ENCODE data around the gene UPK1B. TPM values are rescaled to one million over a fixed set of nuclear protein-coding genes. Genes with fewer than 3 reads are reported as not detected.

The UPK1B gene
- total and polyA plus RNA-seq, 9 of the 15 experiments (the other 6 are each of a cell fraction or from before 2014, with no cell fraction given), result 0.22 to 1.2 (median 0.51) TPM

GRCh38 chr3:119238363-119238762 lies 65.0 kb downstream of the UPK1B start:
- no peaks in the 10 kb centered on the region for H3K27me3 ChIP-seq (ENCODE audit: control insufficient read depth in 2 of 2, insufficient read depth in 2 of 2, low read length in 2 of 2)
- FAIRE-seq (no peak), ATAC-seq (no peak), DNase-seq (ENCODE audit: extremely low read depth in 1 of 4, low spot score in 3 of 4) (no peak)
- H3K36me3 ChIP-seq (ENCODE audit: control insufficient read depth, insufficient read depth, low read length), result peaks cover 21% of the 10 kb centered on the region; the same call in 2 of the 3 replicates
- ChIA-PET CTCF (ENCODE audit: low intra/inter-chr PET ratio) (no interaction called here), POLR2A (interaction anchor here (0.7 kb wide), 1 partner anchor 167 kb away, joined by 4 read pairs; no protein-coding TSS in a partner anchor)
- peaks cover 29% of the 10 kb centered on the region for H3K79me2 ChIP-seq (ENCODE audit: control insufficient read depth, insufficient read depth, low read length)
- H3K9ac ChIP-seq (ENCODE audit: insufficient read depth in 1 of 2, low read depth in 2 of 2, low read length in 2 of 2), result no peak overlapping the region
- BruUV-seq (replicated peaks), result no TSS peak
- no peak overlapping the region for H3K27ac ChIP-seq (ENCODE audit: extremely low read depth, low read depth, low read length)
- 62% methylated on average over 4 of the region's 4 CpGs for WGBS (ENCODE audit: insufficient coverage, low coverage, missing lambda C conversion rate)
- H2AFZ ChIP-seq (ENCODE audit: low read depth, low read length), result no peak overlapping the region
- TF ChIP-seq COPS2 (conservative IDR thresholded peaks at IDR 0.05) (no peak), ETS1 (conservative IDR thresholded peaks at IDR 0.05; ENCODE audit: control insufficient read depth, low read depth, low read length) (no peak), ZBTB2 (IDR thresholded peaks at IDR 0.05) (no peak), MAZ (CRISPR knock-in tag; conservative IDR thresholded peaks at IDR 0.05 in 1 of 2, IDR thresholded peaks at IDR 0.05 in 1 of 2) (no peak)
- no peak overlapping the region for H3K4me3 ChIP-seq
- intact Hi-C loops (cut with micrococcal nuclease) (no loop called here), in situ Hi-C loops (cut with MboI) (loop anchor here (25.0 kb wide), 1 partner anchor 351 kb away; no protein-coding TSS in a partner anchor)
- peaks cover 8 to 13% of the 10 kb centered on the region in 2 experiments; a peak in 4 of 5 replicates for H3K4me1 ChIP-seq (replicated peaks in 1 of 2; ENCODE audit: control insufficient read depth in 2 of 2, insufficient read depth in 2 of 2, low read length in 2 of 2)
- no peak overlapping the region for H3K4me2 ChIP-seq (ENCODE audit: insufficient read depth, low read length)
- H4K20me1 ChIP-seq (replicated peaks; ENCODE audit: control insufficient read depth, insufficient read depth, low read length), result no peaks in the 10 kb centered on the region
- no peaks in the 10 kb centered on the region for H3K9me1 ChIP-seq (ENCODE audit: control insufficient read depth, insufficient read depth, low read length)
- no peaks in the 10 kb centered on the region for H3K9me3 ChIP-seq (replicated peaks; ENCODE audit: control insufficient read depth, insufficient read depth, low read depth, low read length)
